Measurements from ENCODE around the gene CLNK. TPM values are rescaled to one million over a fixed set of nuclear protein-coding genes. Genes with fewer than 3 reads are reported as not detected.

Gene CLNK
- polyA plus RNA-seq, 1 of the 3 experiments (the other 2 are of a cell fraction), result not detected

DNA sequence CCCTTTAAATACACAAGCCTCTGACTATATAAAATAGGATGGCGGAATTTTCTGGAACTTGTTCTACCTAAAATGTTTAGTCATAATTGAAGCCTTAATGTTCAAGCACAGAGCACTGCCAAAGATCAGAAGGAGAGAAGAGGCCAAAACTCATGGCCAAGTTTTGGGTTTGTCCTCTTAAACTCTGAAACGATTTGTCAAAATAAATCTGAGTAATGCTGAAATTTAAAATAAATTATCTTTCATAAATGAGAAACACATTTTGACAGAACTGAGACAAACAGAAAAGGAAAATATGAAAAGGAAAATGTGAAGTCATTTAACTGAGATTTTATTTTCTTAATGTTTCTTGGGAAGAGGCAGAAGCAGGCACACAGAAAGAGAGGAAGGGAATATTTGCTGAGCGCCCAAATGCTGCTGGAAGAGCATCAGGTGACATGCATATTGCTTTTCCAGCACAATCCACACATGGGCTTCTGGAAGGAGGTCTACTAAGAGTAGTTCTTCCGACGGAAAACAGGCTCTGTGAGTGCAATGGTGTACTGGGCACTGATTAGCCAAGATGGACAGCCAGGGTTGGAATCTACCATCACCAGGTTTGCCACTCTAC lies 179.9 kb downstream of the CLNK start:
- H3K9me2 ChIP-seq, result no peaks in the 10 kb centered on the region
- POLR2A ChIA-PET, result no interaction called here
- no peak overlapping the region for H3K4me3 ChIP-seq (ENCODE audit: low read depth in 2 of 2, low read length in 1 of 2)
- peaks cover 7% of the 10 kb centered on the region; the same call in 1 of the 2 replicates for H3K27me3 ChIP-seq (ENCODE audit: insufficient read depth)
- no peak overlapping the region for H2AFZ ChIP-seq (ENCODE audit: low read depth)
- no peak for TF ChIP-seq MEF2A (IDR thresholded peaks at IDR 0.05; ENCODE audit: borderline replicate concordance, low read depth)
- DNase-seq, result no peak
- CTCF ChIA-PET, result no interaction called here
- H3K79me2 ChIP-seq (ENCODE audit: insufficient read depth), result no peaks in the 10 kb centered on the region
- H3F3A ChIP-seq (replicated peaks; ENCODE audit: insufficient read depth), result no peaks in the 10 kb centered on the region
- H3K4me1 ChIP-seq (ENCODE audit: control insufficient read depth in 1 of 2, insufficient read depth in 2 of 2, low read depth in 1 of 2, low read length in 1 of 2), result no peaks in the 10 kb centered on the region
- no peaks in the 10 kb centered on the region for H3K9me3 ChIP-seq
- no peak overlapping the region for H3K4me2 ChIP-seq
- WGBS (ENCODE audit: low lambda C conversion rate), result 1% methylated on average over 4 of the region's 5 CpGs
- no peaks in the 10 kb centered on the region for H4K20me1 ChIP-seq (ENCODE audit: insufficient read depth)
- no peak overlapping the region for H3K9ac ChIP-seq
- H3K27ac ChIP-seq (ENCODE audit: low read depth in 2 of 2, low read length in 1 of 2), result no peak overlapping the region
- no peaks in the 10 kb centered on the region for H3K36me3 ChIP-seq (replicated peaks in 1 of 2; ENCODE audit: control insufficient read depth in 1 of 2, insufficient read depth in 2 of 2, low read length in 1 of 2)

DNA sequence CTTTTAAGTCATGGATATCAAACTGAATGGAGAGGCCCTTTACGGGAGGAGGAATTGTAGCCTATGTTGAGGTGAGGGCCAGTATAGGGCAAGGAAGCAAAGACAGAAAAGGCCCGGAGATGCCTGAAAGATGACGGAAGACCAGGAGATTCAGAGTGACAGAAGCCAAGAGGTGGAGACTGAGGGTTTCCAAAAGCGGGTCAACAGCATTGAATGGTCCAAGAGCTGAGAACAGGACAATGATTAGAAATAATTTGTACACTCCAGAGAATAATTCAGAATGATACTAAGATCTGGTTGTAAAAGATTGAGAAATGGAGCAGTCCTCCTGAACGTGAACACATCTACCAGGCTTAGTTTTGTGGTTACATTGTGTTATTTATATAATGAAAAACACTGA lies 181.9 kb downstream of the CLNK start:
- no peaks in the 10 kb centered on the region for H4K20me1 ChIP-seq (ENCODE audit: insufficient read depth)
- DNase-seq, result no peak
- H3F3A ChIP-seq (replicated peaks; ENCODE audit: insufficient read depth), result no peaks in the 10 kb centered on the region
- H3K4me3 ChIP-seq (ENCODE audit: low read depth in 2 of 2, low read length in 1 of 2), result no peak overlapping the region
- peaks cover 19% of the 10 kb centered on the region; the same call in 1 of the 2 replicates for H3K27me3 ChIP-seq (ENCODE audit: insufficient read depth)
- POLR2A ChIA-PET, result no interaction called here
- H3K9me2 ChIP-seq, result no peaks in the 10 kb centered on the region
- WGBS (ENCODE audit: low lambda C conversion rate), result 22% methylated on average over 5 of the region's 5 CpGs
- H3K36me3 ChIP-seq (replicated peaks in 1 of 2; ENCODE audit: control insufficient read depth in 1 of 2, insufficient read depth in 2 of 2, low read length in 1 of 2), result no peaks in the 10 kb centered on the region
- CTCF ChIA-PET, result interaction anchor here (1.5 kb wide), 2 partner anchors 42 to 338 kb away, joined by 3 to 6 read pairs; no protein-coding TSS in a partner anchor
- H3K9me3 ChIP-seq, result no peaks in the 10 kb centered on the region
- H3K27ac ChIP-seq (ENCODE audit: low read depth in 2 of 2, low read length in 1 of 2), result no peak overlapping the region
- no peaks in the 10 kb centered on the region for H3K4me1 ChIP-seq (ENCODE audit: control insufficient read depth in 1 of 2, insufficient read depth in 2 of 2, low read depth in 1 of 2, low read length in 1 of 2)
- no peak overlapping the region for H2AFZ ChIP-seq (ENCODE audit: low read depth)
- H3K4me2 ChIP-seq, result no peak overlapping the region
- H3K79me2 ChIP-seq (ENCODE audit: insufficient read depth), result no peaks in the 10 kb centered on the region
- TF ChIP-seq TAF1 (IDR thresholded peaks at IDR 0.05; ENCODE audit: borderline replicate concordance, low read depth, low read length) (no peak), EP300 (IDR thresholded peaks at IDR 0.05; ENCODE audit: borderline replicate concordance in 1 of 2, low read depth in 1 of 2, low read length in 1 of 2) (no peak), RFX5 (IDR thresholded peaks at IDR 0.05; ENCODE audit: low read length) (no peak), FOXM1 (IDR thresholded peaks at IDR 0.05; ENCODE audit: low read depth) (no peak), NFIC (IDR thresholded peaks at IDR 0.05; ENCODE audit: borderline replicate concordance) (no peak)
- TF ChIP-seq, protein P1, sequence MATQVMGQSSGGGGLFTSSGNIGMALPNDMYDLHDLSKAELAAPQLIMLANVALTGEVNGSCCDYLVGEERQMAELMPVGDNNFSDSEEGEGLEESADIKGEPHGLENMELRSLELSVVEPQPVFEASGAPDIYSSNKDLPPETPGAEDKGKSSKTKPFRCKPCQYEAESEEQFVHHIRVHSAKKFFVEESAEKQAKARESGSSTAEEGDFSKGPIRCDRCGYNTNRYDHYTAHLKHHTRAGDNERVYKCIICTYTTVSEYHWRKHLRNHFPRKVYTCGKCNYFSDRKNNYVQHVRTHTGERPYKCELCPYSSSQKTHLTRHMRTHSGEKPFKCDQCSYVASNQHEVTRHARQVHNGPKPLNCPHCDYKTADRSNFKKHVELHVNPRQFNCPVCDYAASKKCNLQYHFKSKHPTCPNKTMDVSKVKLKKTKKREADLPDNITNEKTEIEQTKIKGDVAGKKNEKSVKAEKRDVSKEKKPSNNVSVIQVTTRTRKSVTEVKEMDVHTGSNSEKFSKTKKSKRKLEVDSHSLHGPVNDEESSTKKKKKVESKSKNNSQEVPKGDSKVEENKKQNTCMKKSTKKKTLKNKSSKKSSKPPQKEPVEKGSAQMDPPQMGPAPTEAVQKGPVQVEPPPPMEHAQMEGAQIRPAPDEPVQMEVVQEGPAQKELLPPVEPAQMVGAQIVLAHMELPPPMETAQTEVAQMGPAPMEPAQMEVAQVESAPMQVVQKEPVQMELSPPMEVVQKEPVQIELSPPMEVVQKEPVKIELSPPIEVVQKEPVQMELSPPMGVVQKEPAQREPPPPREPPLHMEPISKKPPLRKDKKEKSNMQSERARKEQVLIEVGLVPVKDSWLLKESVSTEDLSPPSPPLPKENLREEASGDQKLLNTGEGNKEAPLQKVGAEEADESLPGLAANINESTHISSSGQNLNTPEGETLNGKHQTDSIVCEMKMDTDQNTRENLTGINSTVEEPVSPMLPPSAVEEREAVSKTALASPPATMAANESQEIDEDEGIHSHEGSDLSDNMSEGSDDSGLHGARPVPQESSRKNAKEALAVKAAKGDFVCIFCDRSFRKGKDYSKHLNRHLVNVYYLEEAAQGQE (IDR thresholded peaks at IDR 0.05; ENCODE audit: low read depth, low read length), result no peak
- H3K9ac ChIP-seq, result no peak overlapping the region

DNA sequence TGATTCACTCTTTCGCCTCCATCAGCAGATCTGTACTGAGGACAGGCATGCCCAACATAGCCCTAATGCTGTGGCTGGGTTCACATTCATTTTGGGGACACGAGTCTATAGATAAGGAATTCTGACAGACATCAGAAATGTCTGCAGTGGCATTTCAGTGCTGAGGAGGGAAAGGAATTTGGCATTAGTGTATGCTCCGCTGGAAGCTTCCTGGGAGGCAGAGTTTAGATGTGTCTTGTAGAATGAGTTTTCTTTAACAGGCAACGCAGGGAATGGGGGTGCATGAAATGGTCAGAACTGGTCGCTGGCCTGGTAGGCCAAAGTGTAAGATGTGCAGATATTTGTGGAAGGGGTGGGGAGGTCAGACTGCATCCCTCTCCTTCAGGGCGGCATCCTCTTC lies 183.8 kb downstream of the CLNK start:
- no peak for DNase-seq
- TF ChIP-seq NFIC (IDR thresholded peaks at IDR 0.05; ENCODE audit: borderline replicate concordance) (no peak), CHD2 (IDR thresholded peaks at IDR 0.05; ENCODE audit: low read length, partially characterized antibody) (no peak), SMC3 (IDR thresholded peaks at IDR 0.05; ENCODE audit: low read depth, low read length) (no peak), ELF1 (IDR thresholded peaks at IDR 0.05) (no peak), MXI1 (IDR thresholded peaks at IDR 0.05; ENCODE audit: low read depth, low read length) (no peak), RFX5 (IDR thresholded peaks at IDR 0.05; ENCODE audit: low read length) (no peak), GATA2 (CRISPR knock-in tag; IDR thresholded peaks at IDR 0.05) (no peak), FOXJ3 (CRISPR knock-in tag; IDR thresholded peaks at IDR 0.05) (no peak)
- ChIA-PET POLR2A (no interaction called here), CTCF (no interaction called here)
- no peaks in the 10 kb centered on the region for H4K20me1 ChIP-seq (ENCODE audit: insufficient read depth)
- no peaks in the 10 kb centered on the region for H3K79me2 ChIP-seq (ENCODE audit: insufficient read depth)
- no peaks in the 10 kb centered on the region for H3K4me1 ChIP-seq (ENCODE audit: control insufficient read depth in 1 of 2, insufficient read depth in 2 of 2, low read depth in 1 of 2, low read length in 1 of 2)
- peaks cover 23% of the 10 kb centered on the region; the same call in 1 of the 2 replicates for H3K27me3 ChIP-seq (ENCODE audit: insufficient read depth)
- no peaks in the 10 kb centered on the region for H3K9me3 ChIP-seq
- no peaks in the 10 kb centered on the region for H3K36me3 ChIP-seq (replicated peaks in 1 of 2; ENCODE audit: control insufficient read depth in 1 of 2, insufficient read depth in 2 of 2, low read length in 1 of 2)
- WGBS (ENCODE audit: low lambda C conversion rate), result 14% methylated on average over 6 of the region's 6 CpGs
- no peaks in the 10 kb centered on the region for H3F3A ChIP-seq (replicated peaks; ENCODE audit: insufficient read depth)
- no peaks in the 10 kb centered on the region for H3K9me2 ChIP-seq
- H3K4me2 ChIP-seq, result no peak overlapping the region
- no peak overlapping the region for H3K27ac ChIP-seq (ENCODE audit: low read depth in 2 of 2, low read length in 1 of 2)
- H3K4me3 ChIP-seq (ENCODE audit: low read depth in 2 of 2, low read length in 1 of 2), result no peak overlapping the region
- no peak overlapping the region for H2AFZ ChIP-seq (ENCODE audit: low read depth)
- no peak overlapping the region for H3K9ac ChIP-seq
